B cell (primary cell): ENCODE data around the gene CISH. TPM values are rescaled to one million over a fixed set of nuclear protein-coding genes. Genes with fewer than 3 reads are reported as not detected.

Experiments used
- ATAC-seq: fragments of 200-7000 bp; cut with Tn5 transposase; one replicate; pipeline ENCODE4 v1.10.0; 2021; ENCODE audit warnings: low read depth, mild to moderate bottlenecking, moderate number of reproducible peaks, moderate library complexity
- CTCF ChIA-PET: fragments of 350-600 bp; sonication (Branson Sonifier 250); formaldehyde crosslinking; loops from one replicate; lab custom pipeline; 2021; ENCODE audit warnings: antibody characterized with exemption, inconsistent platforms; lab: Charles Lee
- POLR2A ChIA-PET: fragments of 350-600 bp; sonication (Branson Sonifier 250); formaldehyde crosslinking; loops from one replicate; lab custom pipeline; 2021; ENCODE audit warnings: antibody characterized with exemption; lab: Charles Lee
- DNase-seq: peaks from one replicate; pipeline ENCODE4 v3.0.0; 2013
- H2AFZ ChIP-seq: 2 replicates; pipeline ENCODE4 v1.6.1; 2012; ENCODE audit warnings: mild to moderate bottlenecking, low read depth, low read length; ENCODE audit not compliant: insufficient read depth, poor library complexity, severe bottlenecking
- H3K27ac ChIP-seq, 2 donors: 1 replicate in 1 of 2; 2 replicates in 1 of 2; pipeline ENCODE4 v1.5.1; 2012 to 2013; ENCODE audit warnings: low read length in 2 of 2, mild to moderate bottlenecking in 2 of 2, moderate library complexity in 1 of 2
- H3K27me3 ChIP-seq, 4 experiments: fragments of 200-600 bp in 1 of 4; sonication (generic) in 1 of 4; replicated peaks in 1 of 4; 1 replicate in 2 of 4; 2 replicates in 2 of 4; pipeline versions ENCODE4 v1.6.1 to v1.7.0; 2013 to 2016; ENCODE audit warnings: low read length in 3 of 4, mild to moderate bottlenecking in 2 of 4, mixed read lengths in 1 of 4, moderate library complexity in 1 of 4; ENCODE audit not compliant: insufficient read depth in 4 of 4, control insufficient read depth in 3 of 4; ENCODE audit errors: control extremely low read depth in 1 of 4
- H3K36me3 ChIP-seq, 2 experiments: replicated peaks in 1 of 2; 1 replicate in 1 of 2; 2 replicates in 1 of 2; pipeline versions ENCODE4 v1.6.1 to v1.7.1; 2013; ENCODE audit warnings: low read length in 1 of 2; ENCODE audit not compliant: insufficient read depth in 2 of 2, control insufficient read depth in 1 of 2; ENCODE audit errors: control extremely low read depth in 1 of 2, extremely low read depth in 1 of 2
- H3K4me1 ChIP-seq, 2 donors: fragments of 200-600 bp in 1 of 2; sonication (generic) in 1 of 2; 1 replicate in 1 of 2; 2 replicates in 1 of 2; pipeline versions ENCODE4 v1.5.1 to v1.6.1; 2013 to 2017; ENCODE audit warnings: low read length in 2 of 2; ENCODE audit not compliant: control insufficient read depth in 2 of 2, insufficient read depth in 2 of 2
- H3K4me2 ChIP-seq: replicated peaks from 2 replicates; pipeline ENCODE3; 2012; ENCODE audit warnings: mild to moderate bottlenecking, low read depth, low read length; ENCODE audit not compliant: poor library complexity, severe bottlenecking
- H3K4me3 ChIP-seq, 5 experiments: fragments of 200-600 bp in 1 of 5; sonication (generic) in 1 of 5; 1 replicate in 3 of 5; 2 replicates in 2 of 5; pipeline versions ENCODE4 v1.5.1 to v1.7.0; 2011 to 2016; ENCODE audit warnings: low read length in 4 of 5, mild to moderate bottlenecking in 4 of 5, low read depth in 2 of 5, control low read depth in 1 of 5, moderate library complexity in 1 of 5; ENCODE audit not compliant: insufficient read depth in 1 of 5; ENCODE audit errors: control extremely low read depth in 1 of 5, extremely low read depth in 1 of 5
- H3K79me2 ChIP-seq: fragments of 200-600 bp; sonication (generic); one replicate; pipeline ENCODE4 v1.6.0; 2016; ENCODE audit warnings: low read length; ENCODE audit not compliant: control insufficient read depth, insufficient read depth
- H3K9ac ChIP-seq: fragments of 200-600 bp; sonication (generic); 2 replicates; pipeline ENCODE4 v1.6.1; 2017; ENCODE audit warnings: mild to moderate bottlenecking, low read length, moderate library complexity
- H3K9me3 ChIP-seq, 3 donors: one replicate each; pipeline versions ENCODE4 v1.6.1 to v1.7.1; 2013; ENCODE audit warnings: low read length in 2 of 3; ENCODE audit not compliant: control insufficient read depth in 2 of 3, insufficient read depth in 1 of 3; ENCODE audit errors: control extremely low read depth in 1 of 3
- H4K20me1 ChIP-seq: 2 replicates; pipeline ENCODE4 v1.6.0; 2012; ENCODE audit warnings: mild to moderate bottlenecking, low read length; ENCODE audit not compliant: insufficient read depth, control insufficient read depth, poor library complexity, severe bottlenecking
- H3K27ac Mint-ChIP-seq: one replicate; pipeline ENCODE4 v1.8.0; 2021; ENCODE audit warnings: mixed read lengths
- H3K27me3 Mint-ChIP-seq: one replicate; pipeline ENCODE4 v1.8.0; 2021; ENCODE audit warnings: mixed read lengths
- H3K4me1 Mint-ChIP-seq: one replicate; pipeline ENCODE4 v1.8.0; 2021; ENCODE audit warnings: mixed read lengths
- H3K4me3 Mint-ChIP-seq: one replicate; pipeline ENCODE4 v1.8.0; 2021; ENCODE audit warnings: mixed read lengths
- H3K9me3 Mint-ChIP-seq: one replicate; pipeline ENCODE4 v1.8.0; 2022; ENCODE audit warnings: mixed read lengths; ENCODE audit not compliant: insufficient read depth
- CTCF ChIP-seq: fragments of 200-600 bp; IDR thresholded peaks from one replicate; pipeline ENCODE4 v1.8.0; 2022; ENCODE audit warnings: antibody characterized with exemption, mild to moderate bottlenecking
- EZH2 ChIP-seq: IDR thresholded peaks from 2 replicates; pipeline ENCODE4 v1.6.1; 2012; ENCODE audit warnings: borderline replicate concordance, low read depth, mild to moderate bottlenecking, moderate library complexity, low read length; ENCODE audit not compliant: insufficient read depth, poor library complexity, severe bottlenecking
- WGBS: methylation state at CpG from one replicate; pipeline ENCODE4 v1.1.5; 2013; ENCODE audit warnings: missing lambda C conversion rate; ENCODE audit not compliant: insufficient coverage; 5-methylcytosine and 5-hydroxymethylcytosine counted together
- intact Hi-C: fragments of 100-400 bp; cut with micrococcal nuclease; formaldehyde crosslinking; loops from one replicate; pipeline ENCODE4 v1.10.0; 2022
- polyA plus RNA-seq: library from polyadenylated mRNA; depleted of rRNA; stranded (reverse); fragments of >200 nt; gene quantifications from 2 replicates; pipeline ENCODE4 v1.2.3, GENCODE V29; 2012
- total RNA-seq, 2 donors: library from RNA; stranded (reverse); fragments of 120-200 nt in 1 of 2; gene quantifications; 1 replicate in 1 of 2; 2 replicates in 1 of 2; pipeline versions ENCODE4 v1.2.3 to v1.2.4, GENCODE V29; 2013 to 2022

The CISH gene
- total and polyA plus RNA-seq, 2 donors (not counting 1 experiment from before 2014, with no cell fraction given), result 2.3 to 3.5 TPM

- intact Hi-C loops, result no loop called here
- Histone ChIP-seq H3K4me1 (peaks cover 30 to 44% of the 10 kb centered on the region in 2 donors), H3K27me3 (no peaks in the 10 kb centered on the region), H3K4me3 (no peak overlapping the region), H2AFZ (no peak overlapping the region), H3K36me3 (peaks cover 1 to 10% of the 10 kb centered on the region in 2 experiments), H3K79me2 (peaks cover 61% of the 10 kb centered on the region), H3K9me3 (peaks cover 0 to 4% (median 0%) of the 10 kb centered on the region in 3 donors), H3K4me2 (peak overlapping the region; percentile 35), H4K20me1 (peaks cover 37% of the 10 kb centered on the region), H3K9ac (no peak overlapping the region), H3K27ac (peak overlapping the region in 1 of 2 donors; percentile 37)
- no peak for DNase-seq
- no peaks in the 10 kb centered on the region for H3K27me3 Mint-ChIP-seq
- TF ChIP-seq EZH2 (no peak), CTCF (no peak)
- CTCF ChIA-PET, result interaction anchor here (1.1 to 14.0 kb wide), 2 partner anchors 8 to 28 kb away, joined by 3 to 224 read pairs; no protein-coding TSS in a partner anchor
- ATAC-seq, result peak; percentile 31
- H3K4me3 Mint-ChIP-seq, result peak overlapping the region; percentile 4
- POLR2A ChIA-PET, result interaction anchor here (0.6 kb wide), 1 partner anchor 710 kb away, joined by 6 read pairs; no protein-coding TSS in a partner anchor
- peaks cover 51% of the 10 kb centered on the region for H3K4me1 Mint-ChIP-seq
- WGBS, result 2% methylated on average over 6 of the region's 6 CpGs
- H3K9me3 Mint-ChIP-seq, result no peaks in the 10 kb centered on the region
- peak overlapping the region; percentile 42 for H3K27ac Mint-ChIP-seq
Observed at GRCh38 chr3:50623840-50624474, 12.4 kb upstream of the CISH start.

DNA sequence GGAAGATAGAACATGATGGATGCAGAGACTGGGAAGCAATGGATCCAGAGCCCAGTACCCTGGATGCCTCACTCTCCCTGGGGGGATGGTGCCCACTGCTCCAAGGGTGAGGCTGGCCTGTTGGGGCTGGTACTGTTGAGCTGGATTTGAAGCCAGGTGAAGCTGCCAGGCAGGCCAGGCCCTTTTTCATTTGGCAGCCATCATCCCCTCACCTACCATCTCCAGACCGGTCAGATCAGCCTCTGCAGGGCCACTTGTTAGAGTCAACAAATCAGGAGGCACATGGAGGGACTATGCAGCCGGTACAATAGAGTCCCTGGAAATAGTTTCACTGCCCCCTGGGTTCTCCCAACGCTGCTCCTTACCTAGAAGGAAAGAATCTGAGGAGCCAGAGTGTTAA is 11.3 kb upstream of the CISH start:
- ChIA-PET CTCF (interaction anchor here (1.0 to 14.0 kb wide), 3 partner anchors 29 to 73 kb away, joined by 3 to 224 read pairs (median 3); no protein-coding TSS in a partner anchor), POLR2A (no interaction called here)
- Histone ChIP-seq H3K9ac (no peak overlapping the region), H3K4me1 (peaks cover 35 to 53% of the 10 kb centered on the region in 2 donors), H3K36me3 (peaks cover 1 to 10% of the 10 kb centered on the region in 2 experiments), H3K79me2 (peaks cover 54% of the 10 kb centered on the region), H3K4me3 (no peak overlapping the region), H3K9me3 (peaks cover 0 to 4% (median 0%) of the 10 kb centered on the region in 3 donors), H3K27me3 (no peaks in the 10 kb centered on the region), H2AFZ (no peak overlapping the region), H3K4me2 (no peak overlapping the region), H3K27ac (no peak overlapping the region), H4K20me1 (peaks cover 34% of the 10 kb centered on the region)
- Mint-ChIP-seq H3K27me3 (no peaks in the 10 kb centered on the region), H3K4me1 (peaks cover 58% of the 10 kb centered on the region), H3K27ac (no peak overlapping the region), H3K4me3 (no peak overlapping the region), H3K9me3 (no peaks in the 10 kb centered on the region)
- TF ChIP-seq EZH2, result no peak
- no peak for TF ChIP-seq CTCF
- DNase-seq (no peak), ATAC-seq (no peak)
- 98% methylated on average over 3 of the region's 3 CpGs for WGBS
- intact Hi-C loops, result no loop called here
